HG03460 (cell line): Measurements from ENCODE around the gene PRKAR2B.
"Not testable (repeated sequence)": the region's sequence is repeated elsewhere in the genome, so short reads cannot be mapped to it uniquely, and the experiment has no call there.

ENCODE experiments used
- ATAC-seq: cut with Tn5 transposase; IDR thresholded peaks from one replicate; pipeline ENCODE4 v1.9.1; 2021; ENCODE audit not compliant: unreplicated experiment

Gene PRKAR2B

DNA sequence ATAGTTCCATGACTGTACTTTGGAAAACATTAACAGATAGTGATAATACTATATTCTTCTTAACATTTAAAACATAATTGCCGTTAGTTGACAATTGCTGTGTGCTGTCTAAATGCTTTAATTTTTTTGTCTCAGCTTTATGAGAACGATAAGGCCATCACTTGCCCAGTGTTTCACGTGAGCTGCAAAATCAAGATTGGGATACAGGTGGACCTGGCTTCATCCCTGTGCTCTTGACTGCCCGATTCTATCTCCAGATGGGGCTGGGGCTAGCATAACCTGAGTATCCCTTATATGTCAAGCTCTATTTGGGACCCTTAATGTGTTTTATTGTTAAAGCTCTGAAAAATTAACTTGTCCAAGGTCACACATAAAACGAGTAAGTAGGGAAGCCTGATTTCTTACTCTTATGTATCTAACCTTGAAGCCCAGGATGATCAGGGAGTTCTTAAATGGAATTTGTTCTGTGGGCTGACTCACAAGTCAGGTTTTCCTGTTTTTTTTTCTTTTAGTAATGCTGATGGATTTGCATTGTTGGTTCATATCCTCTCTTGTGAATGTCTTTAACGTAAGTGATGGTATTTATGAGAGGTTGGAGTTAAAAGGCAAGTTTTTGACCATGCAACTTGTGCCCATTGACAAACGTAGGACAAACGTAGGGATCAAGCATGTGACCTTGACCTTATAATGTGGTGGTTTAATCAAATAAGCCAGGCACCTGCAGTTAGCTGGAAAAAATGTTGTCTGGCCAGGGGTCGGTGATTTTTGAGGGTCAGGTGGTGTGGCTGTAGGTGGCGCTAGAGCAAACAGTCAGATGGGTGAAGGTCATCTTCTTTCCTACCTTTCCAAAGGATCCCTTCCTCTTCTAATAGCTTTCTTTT, 3.6 kb downstream of the PRKAR2B start:
- no peak for ATAC-seq

DNA sequence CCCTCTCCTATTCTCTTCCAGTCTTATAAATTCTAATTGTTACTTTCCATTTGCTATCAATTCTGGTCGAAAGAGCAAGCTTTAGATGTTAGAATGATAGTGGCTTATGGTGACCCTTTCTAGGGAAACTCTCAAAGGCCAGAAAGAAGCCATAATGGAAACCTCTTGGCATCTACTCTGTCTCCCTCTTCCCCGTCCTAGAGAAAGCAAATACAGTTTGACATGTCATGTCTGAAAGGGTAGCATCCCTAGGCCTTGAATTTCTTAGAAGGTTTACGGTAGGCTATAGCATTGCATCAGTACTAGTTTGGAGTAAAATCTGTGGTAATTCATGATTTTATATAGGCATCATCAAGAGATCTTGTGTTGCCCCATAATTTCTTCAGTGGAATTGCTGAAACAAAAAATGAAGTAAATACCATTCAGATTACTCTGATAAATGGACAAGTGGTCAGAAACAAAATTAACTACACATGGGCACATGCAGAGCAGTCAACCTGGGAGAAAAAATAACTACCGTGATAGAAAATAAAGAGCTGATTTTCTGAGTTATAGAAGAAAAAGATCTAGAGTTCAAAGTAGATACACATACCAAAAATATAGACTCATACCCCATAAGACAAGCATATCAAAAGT, 4.4 kb downstream of the PRKAR2B start:
- no peak for ATAC-seq

- ATAC-seq: no peak
These were observed 5.0 kb downstream of the PRKAR2B start for GRCh38 chr7:107049480-107049879.

GRCh38 chr7:107049971-107050532, 5.5 kb downstream of the PRKAR2B start:
- ATAC-seq: no peak

DNA sequence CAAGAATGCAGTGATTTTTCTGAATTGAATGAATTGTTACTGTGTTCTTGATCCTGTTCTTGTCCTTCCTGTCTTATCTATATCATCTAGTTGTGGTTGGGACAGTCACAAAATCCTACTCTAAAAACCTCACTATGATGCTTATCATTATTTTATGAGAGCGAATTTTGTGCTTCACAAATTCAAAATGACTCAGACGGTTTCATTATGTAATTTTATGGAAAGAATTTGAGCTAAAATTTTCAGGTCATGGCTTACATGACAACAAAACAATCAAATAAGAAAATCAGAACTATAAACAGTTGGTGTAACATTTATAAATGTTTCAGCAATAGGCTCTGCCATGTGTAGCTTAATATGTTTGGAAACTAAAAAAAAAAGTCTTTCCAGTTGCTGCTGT, 6.9 kb downstream of the PRKAR2B start:
- no peak for ATAC-seq

DNA sequence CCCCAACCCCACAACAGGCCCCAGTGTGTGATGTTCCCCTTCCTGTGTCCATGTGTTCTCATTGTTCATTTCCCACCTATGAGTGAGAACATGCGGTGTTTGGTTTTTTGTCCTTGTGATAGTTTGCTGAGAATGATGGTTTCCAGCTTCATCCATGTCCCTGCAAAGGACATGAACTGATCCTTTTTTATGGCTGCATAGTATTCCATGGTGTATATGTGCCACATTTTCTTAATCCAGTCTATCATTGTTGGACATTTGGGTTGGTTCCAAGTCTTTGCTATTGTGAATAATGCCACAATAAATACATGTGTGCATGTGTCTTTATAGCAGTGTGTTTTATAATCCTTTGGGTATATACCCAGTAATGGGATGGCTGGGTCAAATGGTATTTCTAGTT, 10.5 kb downstream of the PRKAR2B start:
- ATAC-seq: not testable (repeated sequence)

- ATAC-seq: not testable (repeated sequence)
These were observed 11.6 kb downstream of the PRKAR2B start for GRCh38 chr7:107056058-107056457.

- no peak for ATAC-seq
These were observed 12.4 kb downstream of the PRKAR2B start for GRCh38 chr7:107056728-107057473.

DNA sequence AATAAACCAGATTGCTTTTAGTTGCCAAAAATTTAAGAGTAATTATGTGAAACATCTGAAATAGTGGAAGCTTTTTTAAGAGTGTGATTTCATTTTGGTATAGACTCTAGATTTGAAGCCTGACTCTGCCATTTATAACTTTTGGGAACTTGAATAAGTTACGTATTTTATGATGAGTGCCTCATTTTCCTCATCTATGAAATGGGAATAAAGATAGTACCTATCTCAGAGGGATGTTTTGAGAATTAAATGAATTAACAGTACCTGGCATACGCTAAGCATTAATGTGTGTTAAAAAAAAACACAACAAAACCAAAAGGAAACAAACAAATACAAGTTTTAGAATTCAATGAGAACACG, 12.9 kb downstream of the PRKAR2B start:
- no peak for ATAC-seq

DNA sequence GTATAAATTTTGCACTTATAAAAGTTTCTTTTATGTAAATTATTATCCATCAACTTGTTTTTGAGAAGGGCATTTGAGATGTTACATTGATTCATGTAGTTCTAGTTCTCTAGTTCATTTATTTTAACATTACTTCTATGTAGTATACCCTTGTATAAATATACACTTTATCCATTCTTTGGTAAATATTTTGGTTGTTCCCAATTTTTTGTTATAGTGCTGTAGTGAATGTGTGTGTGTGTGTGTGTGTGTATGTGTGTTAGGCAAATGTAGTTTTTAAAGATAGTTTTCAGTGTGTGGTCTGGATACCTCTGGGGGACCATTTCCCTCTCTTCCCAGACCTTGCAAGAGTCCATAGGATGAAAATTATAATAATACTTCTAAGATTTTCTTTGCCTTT, 15.0 kb downstream of the PRKAR2B start:
- ATAC-seq: no peak

- ATAC-seq: no peak
These were observed 19.0 kb downstream of the PRKAR2B start for GRCh38 chr7:107063245-107064120.

GRCh38 chr7:107064255-107064654, 19.8 kb downstream of the PRKAR2B start:
- ATAC-seq: no peak

- no peak for ATAC-seq
These were observed 21.4 kb downstream of the PRKAR2B start for GRCh38 chr7:107065929-107066247.

DNA sequence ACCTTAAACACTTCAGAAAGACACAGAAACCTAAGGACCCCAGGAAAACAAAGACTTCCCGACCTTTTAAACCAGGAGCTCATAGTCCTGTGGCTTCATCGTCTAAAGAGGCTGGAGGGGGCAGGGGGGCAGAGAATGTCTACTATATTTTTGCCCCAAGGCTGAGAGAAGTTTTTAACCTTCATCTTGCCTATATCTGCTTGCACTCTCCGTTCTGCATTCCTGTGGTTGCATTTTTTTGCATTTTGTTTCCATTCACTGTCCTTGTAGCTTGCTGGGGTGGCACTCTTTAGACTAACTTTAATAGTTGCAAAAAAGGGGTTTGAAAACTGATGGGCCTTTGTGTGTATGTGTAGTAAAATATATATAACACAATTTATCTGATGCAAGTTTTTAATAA, 23.7 kb downstream of the PRKAR2B start:
- ATAC-seq: no peak

DNA sequence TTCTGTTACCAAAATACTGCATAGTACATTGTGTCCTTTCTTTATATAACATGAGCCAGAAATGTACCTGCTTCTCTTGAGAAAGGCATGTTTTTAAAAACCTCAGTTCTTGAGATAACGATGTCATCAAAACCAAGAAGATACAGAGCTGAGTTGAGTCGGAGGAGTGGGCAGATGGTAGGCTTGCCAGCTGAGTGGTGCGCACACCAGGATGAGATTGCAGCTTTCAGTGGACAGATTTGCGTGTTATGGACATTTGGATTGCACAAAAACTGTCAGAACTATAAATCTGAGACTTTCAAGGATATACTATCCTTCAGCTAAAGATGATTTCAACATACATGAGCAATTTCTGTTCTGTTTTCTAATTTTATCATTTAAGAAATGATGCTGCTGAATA, 25.0 kb downstream of the PRKAR2B start:
- no peak for ATAC-seq

GRCh38 chr7:107070710-107071109, 26.2 kb downstream of the PRKAR2B start:
- ATAC-seq: no peak

- no peak for ATAC-seq
These were observed 26.6 kb downstream of the PRKAR2B start for GRCh38 chr7:107071129-107071528.

DNA sequence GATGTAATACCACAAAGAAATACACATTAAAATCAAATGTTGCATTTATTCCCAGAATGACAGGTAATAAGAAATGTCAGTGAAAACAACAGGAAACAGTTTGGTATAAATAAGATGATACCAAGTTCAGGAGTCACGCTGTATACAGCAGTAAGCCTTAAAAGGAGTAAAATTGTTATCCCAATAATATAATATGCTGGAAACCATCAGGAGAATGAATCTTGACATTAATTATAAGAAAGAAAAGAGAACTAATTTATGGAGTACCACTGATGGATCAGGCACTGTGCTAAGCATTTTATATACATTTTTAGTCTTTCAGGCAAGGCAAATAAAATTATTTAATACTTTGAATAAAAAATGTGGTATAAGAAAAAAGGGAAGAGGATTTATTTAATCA, 27.6 kb downstream of the PRKAR2B start:
- no peak for ATAC-seq

DNA sequence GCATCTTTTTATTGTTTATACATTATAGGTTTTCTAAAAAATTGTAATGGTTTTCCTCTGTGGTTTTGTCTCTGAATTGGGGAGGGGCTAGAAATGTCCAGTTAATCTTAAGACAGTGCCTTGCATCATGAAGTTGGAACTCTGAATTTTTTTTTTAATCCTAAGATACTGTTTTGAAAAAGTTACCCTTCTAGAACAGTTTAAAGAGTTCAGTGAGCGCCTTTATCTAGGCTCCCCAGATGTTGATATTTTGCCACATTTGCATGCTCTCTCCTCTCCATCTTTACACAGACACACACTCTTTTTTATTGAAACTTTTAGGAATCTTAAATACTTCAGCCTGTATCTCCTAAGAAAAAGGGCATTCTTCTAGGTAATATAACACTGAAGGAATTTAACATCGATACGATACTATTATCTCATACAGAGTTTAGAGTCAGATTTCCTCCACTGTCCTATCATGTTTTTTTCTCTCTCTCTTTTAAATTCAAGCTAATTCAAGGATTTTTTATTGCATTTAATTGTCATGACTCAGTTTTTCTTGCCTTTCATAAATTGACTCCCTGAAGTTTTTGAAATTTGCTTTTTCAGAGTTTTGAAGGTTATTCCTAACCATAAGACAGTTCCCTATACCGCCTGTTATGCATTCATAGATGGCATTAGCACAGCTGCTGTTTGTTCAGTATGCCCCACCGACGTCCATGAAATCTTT, 31.5 kb downstream of the PRKAR2B start:
- ATAC-seq: no peak
